Activated naive CD4-positive, alpha-beta T cell treated with anti-CD3 and anti-CD28 coated beads, Interleukin-2, amount 50 U/mL, for 16 hours (primary cell): ENCODE data around the gene KIFAP3.
"Not testable (repeated sequence)": the region's sequence is repeated elsewhere in the genome, so short reads cannot be mapped to it uniquely, and the experiment has no call there.

Experiments
- DNase-seq: peaks from one replicate; pipeline ENCODE4 v3.0.0-alpha.2; 2020

Gene KIFAP3

DNA sequence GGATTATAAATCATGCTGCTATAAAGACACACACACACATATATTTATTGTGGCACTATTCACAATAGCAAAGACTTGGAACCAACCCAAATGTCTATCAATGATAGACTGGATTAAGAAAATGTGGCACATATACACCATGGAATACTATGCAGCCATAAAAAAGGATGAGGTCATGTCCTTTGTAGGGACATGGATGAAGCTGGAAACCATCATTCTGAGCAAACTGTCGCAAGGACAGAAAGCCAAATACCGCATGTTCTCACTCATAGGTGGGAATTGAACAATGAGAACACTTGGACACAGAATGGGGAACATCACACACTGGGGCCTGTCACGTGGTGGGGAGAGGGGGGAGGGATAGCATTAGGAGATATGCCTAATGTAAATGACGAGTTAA, 12.8 kb downstream of the KIFAP3 start:
- DNase-seq, result not testable (repeated sequence)

DNA sequence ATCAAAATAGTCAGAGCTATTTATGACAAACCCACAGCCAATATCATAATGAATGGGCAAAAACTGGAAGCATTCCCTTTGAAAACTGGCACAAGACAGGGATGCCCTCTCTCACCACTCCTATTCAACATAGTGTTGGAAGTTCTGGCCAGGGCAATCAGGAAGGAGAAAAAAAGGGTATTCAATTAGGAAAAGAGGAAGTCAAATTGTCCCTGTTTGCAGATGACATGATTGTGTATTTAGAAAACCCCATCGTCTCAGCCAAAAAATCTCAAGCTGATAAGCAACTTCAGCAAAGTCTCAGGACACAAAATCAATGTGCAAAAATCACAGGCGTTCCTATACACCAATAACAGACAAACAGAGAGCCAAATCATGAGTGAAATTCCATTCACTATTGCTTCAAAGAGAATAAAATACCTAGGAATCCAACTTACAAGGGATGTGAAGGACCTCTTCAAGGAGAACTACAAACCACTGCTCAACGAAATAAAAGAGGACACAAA, 14.4 kb downstream of the KIFAP3 start:
- not testable (repeated sequence) for DNase-seq

DNA sequence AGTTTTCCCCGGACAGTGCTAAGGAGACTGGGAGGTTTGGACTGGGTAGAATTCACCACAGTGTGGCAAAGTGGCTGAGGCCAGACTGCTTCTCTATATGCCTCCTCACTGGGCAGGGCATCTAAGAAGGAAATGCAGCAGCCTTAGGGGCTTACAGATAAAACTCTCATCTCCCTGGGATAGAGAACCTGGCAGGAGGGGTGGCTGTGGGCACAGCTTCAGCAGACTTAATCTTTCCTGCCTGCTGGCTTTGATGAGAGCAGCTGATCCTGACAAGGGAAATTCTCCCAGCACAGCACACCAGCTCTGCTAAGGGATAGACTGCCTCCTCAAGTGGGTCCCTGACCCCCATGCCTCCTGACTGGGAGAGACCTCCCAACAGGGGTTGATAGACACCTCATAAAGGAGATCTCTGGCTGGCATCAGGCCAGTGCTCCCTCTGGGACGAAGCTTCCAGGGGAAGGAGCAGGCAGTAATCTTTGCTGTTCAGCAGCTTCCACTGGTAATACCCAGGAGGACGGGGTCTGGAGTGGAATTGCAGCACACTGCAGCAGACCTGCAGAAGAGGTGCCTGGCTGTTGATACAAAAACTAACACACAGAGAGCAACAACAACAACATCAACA, 25.2 kb downstream of the KIFAP3 start:
- no peak for DNase-seq

DNA sequence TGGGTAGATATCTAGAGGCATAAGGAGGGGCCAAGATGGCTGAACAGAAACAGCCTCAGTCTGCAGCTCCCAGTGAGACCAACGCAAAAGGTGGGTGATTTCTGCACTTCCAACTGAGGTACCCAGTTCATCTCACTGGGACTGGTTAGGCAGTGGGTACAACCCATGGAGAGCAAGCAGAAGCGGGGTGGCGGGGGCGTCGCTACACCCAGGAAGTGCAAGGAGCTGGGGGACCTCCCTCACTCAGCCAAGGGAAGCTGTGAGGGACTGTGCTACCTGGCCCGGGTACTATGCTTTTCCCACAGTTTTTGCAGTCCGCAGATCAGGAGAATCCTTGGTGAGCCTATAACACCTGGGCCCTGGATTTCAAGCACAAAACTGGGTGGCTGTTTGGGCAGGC, 26.0 kb downstream of the KIFAP3 start:
- DNase-seq, result no peak

DNA sequence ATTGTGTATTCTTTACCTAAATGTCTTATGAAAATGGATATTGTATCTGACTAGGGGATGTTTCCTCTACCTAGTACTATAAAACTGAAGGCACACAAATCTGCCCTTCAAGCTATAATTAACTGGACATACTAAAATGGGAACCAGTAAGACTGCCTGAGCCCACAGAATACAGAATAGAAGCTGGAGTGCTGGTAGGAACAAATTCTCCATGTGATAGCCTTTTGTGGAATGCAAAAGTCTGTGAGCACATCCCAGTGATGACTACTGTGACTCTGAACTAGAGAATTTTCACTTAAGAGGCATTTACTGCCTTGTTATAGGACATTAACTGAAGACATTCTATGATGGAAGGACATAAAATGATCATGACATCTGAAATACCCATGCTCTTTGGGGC, 30.3 kb downstream of the KIFAP3 start:
- DNase-seq, result no peak

DNA sequence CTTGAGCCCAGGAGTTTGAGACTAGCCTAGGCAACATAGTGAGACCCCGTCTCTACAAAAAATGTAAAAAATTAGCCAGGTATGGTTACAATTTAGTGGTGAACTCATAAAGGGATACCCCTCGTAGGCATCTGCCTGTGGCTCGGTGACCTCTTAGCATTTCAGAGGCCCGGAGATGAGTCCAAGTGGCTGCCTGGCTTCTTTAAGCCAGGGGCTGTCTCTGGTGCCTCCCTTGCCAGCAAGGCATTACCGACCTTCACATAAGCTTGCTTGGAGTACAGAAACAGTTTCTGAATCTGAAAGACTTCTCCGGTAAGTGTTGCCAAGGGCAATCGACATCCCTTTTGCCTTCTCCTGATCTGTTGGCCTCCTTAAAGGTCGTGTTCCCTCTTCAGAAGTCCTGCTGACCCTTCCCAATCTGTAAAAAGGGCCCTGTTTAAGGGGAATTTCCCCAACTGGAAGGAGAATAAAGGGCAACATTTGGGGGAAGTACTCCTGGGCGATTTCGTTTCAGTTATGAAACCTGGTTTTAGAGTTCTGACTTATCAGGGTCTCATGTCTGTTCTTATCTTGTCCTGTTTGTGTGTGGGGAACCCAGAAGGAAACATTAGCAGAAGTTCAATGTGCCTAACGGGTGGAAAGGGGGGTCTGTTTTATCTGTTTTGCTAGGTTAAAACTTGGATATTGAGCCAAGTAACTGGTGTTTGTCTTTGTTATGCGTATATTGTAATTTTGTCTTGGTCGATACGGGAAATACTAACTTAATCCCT, 32.9 kb downstream of the KIFAP3 start:
- no peak for DNase-seq

DNA sequence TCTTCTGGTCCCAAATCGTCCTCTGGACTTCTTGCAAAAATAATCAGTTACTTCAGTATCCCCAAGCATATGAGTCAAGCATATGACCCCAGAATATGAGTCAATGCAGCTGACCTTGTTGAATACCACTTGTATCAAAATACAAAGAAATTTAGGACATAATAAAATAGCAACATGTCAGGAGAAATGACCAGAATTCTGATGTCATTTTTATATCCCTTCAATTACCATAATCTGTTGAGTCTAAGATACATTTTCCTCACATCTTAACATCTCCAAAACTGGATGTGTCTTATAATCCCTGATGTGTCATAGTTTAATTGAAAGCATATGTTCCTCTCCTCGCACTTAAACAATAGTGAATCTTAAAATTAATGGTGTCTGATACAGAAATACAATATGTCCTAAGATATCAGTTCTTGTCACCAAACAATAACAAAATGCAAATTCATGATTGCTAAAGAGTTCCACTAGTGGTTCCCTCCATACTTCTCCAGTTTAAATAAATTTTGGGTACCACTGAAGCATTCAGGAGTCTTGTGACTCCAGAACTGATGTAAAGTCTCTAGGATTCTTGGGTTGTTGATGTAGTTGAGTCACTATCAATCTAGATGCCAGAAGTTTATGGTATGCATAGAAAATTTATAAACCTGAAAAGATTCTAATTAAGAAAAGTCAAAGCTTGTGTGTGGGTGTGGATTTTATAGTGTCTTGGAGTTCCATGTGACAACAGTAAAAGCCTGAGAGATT, 41.8 kb downstream of the KIFAP3 start:
- DNase-seq, result no peak

DNA sequence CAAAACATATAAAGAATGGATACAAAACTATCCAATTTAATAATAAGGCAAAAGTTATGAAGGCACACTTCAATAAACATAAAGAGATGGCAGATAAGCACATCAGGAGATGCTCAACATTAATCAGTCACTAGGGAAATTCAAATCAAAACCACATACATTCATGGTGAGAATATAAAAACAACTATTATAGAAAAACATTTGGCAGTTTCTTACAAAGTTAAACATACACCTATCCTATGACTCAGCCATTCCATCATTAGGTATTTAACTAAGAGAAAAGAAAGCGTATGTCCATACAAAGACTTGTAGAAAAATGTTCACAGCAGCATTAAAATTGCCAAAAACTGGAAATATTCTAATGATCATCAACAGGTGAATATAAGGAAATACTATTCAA, 44.3 kb downstream of the KIFAP3 start:
- no peak for DNase-seq

DNA sequence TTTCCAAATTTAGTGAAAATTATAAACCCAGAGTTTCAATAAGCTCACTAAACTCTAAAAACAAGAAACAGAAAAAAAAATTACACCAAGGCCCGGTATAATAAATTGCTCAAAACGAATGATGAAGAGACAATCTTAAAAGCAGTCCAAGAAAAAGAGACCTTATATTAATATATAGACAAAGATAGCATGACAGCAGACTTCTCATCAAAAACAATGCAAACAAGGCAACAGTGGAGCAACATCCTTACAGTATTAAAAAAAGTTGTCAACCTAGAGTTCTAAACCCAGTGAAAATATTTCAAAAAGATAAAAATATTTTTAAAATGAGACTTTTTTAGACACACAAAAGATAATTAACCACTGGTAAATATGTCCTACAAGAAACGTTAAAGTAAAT, 46.7 kb downstream of the KIFAP3 start:
- no peak for DNase-seq

DNA sequence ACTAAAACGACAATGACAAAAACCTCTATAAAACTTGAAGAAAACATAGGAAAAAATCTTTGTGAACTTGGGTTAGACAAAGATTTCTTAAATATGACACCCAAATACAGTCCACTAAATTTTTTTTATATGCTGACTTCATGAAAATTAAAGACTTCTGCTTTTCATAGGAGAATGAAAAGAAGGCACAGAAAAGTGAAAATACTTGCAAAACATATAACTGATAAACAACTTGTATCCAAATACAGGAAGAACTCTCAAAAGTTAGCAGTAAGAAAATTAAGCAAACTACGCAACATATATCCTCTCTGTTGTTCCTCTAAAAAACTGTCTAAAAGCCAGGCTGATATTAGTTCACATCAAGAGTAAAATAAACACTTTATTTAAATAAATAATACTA, 53.6 kb downstream of the KIFAP3 start:
- no peak for DNase-seq

DNA sequence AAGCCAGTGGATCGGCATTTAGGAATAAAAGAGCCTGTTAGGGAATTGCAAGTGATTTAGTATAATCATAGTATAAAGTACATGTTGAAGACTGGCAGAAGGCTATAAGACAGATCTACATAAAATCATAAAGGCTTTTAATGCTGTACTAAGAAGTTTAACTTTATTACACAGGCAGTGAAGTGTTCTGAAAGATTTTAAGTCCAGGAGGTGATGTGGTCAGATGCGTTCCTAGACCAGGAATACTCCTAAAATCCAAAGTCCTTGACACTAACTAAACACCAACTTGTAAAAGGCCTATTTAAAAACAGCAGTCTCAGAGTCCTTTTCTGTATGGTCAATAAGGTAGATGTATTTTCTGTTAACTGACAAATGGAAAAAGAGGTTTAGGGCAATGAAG, 57.0 kb downstream of the KIFAP3 start:
- no peak for DNase-seq

DNA sequence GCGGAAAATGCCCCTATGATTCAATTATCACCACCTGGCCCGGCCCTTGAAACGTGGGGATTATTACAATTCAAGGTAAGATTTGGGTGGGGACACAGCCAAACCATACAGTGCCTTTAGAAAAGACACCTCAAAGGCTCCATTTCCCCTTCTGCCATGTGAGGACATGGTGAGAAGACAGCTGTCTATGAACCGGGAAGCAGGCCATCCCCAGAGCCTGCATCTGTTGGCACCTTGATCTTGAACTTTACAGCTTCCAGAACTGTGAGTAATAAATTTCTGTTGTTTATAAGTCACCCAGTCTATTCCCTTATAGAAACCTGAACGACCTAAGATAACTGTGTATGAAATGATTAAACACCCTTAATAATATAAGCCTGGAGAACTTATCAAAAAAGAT, 61.6 kb downstream of the KIFAP3 start:
- DNase-seq, result no peak

DNA sequence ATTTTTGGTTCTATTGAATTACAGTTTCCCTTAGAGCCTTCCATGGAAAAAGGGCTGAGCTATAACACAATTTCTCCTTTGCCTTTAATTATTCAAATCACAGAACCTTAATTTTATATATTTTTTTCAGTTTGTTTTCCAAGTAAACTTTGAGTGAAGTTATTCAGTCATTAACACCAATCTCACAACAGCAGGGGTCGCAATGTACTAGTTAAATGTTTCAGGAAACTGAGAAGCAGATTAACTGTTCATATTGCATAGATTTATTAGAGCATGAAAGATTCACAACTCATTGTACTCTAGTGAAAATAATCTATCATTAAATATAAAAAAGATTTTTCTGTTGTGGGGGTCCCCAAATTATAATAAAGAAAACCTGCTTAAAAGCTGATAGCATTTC, 64.1 kb downstream of the KIFAP3 start:
- DNase-seq, result peak; percentile 10

DNA sequence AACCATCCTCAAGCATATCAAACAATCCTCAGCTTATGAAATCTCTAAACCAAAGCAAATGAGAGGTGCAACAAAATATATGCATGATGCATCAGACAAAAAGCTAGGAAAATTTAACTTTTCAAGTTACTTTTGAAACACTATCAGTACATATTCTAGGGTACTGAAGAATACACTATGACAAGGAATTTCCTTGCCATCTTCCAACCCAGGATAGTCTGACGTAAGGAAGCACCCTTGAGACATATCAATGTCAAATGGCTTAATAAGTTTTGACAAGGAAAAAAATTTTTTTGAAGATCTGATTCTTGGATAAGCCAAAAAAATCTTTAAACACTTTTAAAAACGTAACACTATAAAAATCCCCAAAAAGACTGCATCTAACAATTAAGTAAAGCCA, 64.9 kb downstream of the KIFAP3 start:
- DNase-seq, result no peak

DNA sequence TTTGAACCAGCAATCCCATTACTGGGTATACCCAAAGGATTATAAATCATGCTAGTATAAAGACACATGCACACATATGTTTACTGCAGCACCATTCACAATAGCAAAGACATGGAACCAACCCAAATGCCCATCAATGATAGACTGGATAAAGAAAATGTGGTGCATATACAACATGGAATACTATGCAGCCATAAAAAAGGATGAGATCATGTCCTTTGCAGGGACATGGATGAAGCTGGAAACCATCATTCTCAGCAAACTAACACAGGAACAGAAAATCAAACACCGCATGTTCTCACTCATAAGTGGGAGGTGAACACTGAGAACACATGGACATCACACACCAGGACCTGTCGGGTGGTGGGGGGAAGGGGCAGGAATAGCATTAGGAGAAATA, 65.8 kb downstream of the KIFAP3 start:
- DNase-seq, result not testable (repeated sequence)

DNA sequence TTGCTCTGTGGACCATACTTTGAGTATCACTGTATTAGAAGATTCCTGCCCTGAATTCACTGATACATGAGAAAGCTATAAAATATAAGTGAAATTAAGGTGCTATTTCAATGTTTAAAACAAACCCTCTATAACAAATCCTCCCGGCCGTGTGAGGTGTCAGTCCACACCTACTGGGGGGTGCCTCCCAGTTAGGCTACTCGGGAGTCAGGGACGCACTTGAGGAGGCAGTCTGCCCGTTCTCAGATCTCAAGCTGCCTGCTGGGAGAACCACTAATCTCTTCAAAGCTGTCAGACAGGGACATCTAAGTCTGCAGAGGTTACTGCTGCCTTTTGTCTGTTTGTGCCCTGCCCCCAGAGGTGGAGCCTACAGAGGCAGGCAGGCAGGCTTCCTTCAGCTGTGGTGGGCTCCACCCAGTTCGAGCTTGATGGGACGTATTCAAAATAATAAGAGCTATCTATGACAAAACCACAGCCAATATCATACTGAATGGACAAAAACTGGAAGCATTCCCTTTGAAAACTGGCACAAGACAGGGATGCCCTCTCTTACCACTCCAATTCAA, 71.1 kb downstream of the KIFAP3 start:
- DNase-seq, result not testable (repeated sequence)

DNA sequence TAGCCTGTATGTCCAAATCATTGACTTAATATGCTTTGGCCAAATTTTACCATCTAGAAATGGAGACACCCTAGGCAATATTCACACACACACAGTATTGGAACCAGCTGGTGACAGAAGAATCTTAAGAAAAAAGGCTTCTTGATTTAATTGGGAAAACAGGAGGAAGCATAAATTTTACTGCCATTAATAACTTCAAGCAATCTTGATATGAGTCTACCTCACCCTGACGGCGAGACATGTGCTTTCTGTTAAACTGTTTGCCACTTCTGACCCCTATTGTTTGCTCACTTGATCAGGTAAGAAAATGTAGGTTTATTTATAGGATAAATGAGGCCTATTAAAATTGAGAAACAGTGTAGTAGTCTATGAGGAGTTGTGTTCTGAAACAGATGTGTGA, 73.2 kb downstream of the KIFAP3 start:
- DNase-seq, result no peak

DNA sequence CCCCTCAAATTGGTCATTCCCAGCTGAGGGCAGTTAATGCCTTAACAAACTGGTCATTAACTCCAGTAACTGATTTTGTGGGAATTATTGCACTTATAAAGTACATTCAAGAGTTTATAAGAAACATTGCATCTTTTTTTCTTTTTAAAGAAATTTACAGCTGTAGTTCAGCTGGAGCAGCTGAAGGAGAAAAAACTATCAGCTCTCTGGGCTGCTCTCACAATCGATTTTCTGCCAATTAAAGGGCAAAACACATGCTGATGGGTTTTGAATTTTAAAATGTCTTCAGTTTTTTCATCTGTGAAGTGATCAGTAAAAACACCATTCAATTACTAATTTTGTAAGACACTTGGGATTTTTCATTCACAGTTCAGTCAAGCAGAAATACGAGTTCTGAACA, 74.7 kb downstream of the KIFAP3 start:
- no peak for DNase-seq

DNA sequence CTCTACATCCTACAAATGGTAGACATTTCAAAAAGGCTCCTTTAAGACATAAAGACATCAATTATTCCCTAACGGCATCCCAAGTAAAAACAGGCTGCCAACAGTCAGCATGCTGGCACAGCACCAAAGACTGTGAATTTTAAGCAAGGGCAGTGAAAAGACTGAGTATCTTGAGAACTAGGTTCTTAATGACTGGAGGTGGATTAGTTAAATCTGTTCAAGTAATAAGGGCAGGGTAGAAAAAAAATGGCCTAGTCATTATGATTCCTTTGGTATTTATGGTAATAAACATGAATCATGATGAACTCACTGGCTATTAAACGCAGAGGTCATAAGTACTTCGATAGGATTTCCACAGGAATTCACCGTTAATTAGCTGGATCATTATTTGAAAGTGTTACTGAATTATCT, 75.2 kb downstream of the KIFAP3 start:
- no peak for DNase-seq

DNA sequence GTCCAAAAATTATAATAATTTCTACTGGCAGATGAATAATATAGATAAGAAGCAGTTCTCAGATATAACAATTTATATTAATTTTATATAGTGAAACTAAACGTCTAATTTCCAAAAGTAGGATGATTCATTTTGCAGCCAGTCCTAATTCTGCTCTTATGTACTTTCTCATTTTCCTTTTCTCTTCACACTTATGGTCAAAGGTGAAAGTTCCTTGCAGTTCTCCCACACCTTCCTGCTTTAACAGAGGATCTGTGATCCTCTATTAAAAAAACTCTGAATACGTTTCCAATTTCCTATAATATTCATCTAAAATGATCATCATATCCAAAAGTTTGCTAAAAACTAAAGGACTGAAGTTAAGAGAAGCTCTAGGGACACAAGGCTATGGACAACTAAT, 78.5 kb downstream of the KIFAP3 start:
- DNase-seq, result no peak

DNA sequence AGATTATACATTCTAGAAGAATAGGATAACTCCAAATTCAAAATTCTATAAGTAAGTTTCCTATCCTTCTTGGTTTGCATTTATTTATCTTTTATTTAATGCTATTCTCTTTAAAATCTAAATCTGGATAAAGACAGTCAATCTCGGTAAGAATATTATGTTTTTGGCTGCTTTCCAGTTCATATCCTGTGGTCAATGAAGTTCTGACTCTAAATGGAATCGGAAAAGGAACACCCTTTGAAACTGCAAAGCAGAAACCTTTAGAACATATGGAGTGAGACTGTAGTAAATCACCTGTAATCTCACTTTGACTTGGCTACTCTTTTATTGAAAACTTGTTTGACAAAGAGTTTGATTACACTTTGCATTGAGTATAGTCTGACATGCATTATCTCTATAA, 85.2 kb downstream of the KIFAP3 start:
- DNase-seq, result no peak

DNA sequence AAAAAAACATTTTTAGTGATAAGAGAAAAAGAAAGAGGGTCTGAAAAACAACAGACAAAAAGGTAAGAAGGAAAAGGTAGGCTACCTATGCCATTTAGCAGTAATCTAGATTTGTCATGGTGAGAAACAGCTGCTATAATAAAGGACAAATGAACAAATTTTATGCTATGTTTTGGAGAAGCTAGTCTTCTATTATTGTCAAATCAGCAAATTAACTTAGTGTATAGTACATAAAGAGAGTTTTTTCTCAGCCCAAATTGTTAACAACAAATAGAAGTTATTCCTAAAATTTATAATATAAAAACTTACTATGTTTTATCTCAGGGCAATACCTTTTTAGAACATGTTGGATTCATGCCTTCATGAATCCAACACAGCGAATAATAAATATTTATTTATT, 88.7 kb downstream of the KIFAP3 start:
- DNase-seq, result no peak

DNA sequence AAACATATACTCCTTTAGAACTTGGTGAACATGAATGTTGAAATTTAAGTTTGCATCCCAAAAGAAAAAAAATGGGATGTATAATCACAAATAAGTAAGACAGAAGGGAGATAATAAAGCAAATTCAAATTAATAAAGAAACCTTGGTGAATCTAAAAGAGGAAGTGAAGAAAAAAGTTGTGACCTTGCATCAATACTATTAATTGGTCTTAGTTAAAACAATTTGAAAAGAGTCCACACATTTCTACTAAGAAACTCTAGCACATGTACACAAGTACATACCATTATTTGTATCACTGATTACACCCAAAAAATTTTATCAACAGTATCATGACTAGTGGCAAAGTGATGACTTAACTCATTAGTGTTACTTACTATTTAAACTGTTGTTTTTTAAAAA, 100.4 kb downstream of the KIFAP3 start:
- DNase-seq, result no peak

DNA sequence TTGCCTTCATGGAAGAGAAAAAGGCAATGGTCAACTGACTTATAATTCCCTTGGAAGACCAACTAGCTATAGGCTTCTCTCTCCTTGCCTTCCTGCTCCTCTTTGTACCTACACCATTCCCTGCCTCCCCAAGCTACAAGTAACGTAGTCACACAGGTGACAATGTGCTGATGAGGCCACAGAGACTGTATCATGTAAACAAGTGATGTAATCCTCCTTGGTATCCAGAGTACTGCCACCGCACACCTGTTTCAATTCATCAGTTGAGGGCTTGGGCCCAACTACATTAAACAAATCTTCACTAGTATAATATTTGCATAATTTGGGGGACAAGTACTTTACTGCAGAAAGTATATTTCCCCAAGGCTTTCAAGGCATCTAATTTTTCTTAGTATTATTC, 104.4 kb downstream of the KIFAP3 start:
- DNase-seq, result no peak
